Esophagus (tissue), 2 donors: ENCODE data around the gene CDX2. TPM values are rescaled to one million over a fixed set of nuclear protein-coding genes. Genes with fewer than 3 reads are reported as not detected.

Source experiments
- H3K27ac ChIP-seq, 2 donors: one replicate each; pipeline ENCODE4 v1.5.1; 2013; ENCODE audit warnings: low read depth in 2 of 2, mild to moderate bottlenecking in 2 of 2, inconsistent platforms in 1 of 2, low read length in 1 of 2, moderate library complexity in 1 of 2
- H3K27me3 ChIP-seq, 2 donors: one replicate each; pipeline ENCODE4 v1.6.1; 2013; ENCODE audit warnings: low read length in 2 of 2, control low read depth in 1 of 2, mild to moderate bottlenecking in 1 of 2; ENCODE audit not compliant: insufficient read depth in 2 of 2, control insufficient read depth in 1 of 2
- H3K36me3 ChIP-seq, 2 donors: one replicate each; pipeline ENCODE4 v1.6.1; 2013; ENCODE audit warnings: low read length in 1 of 2; ENCODE audit not compliant: control insufficient read depth in 2 of 2, insufficient read depth in 2 of 2
- H3K4me1 ChIP-seq, 2 donors: one replicate each; pipeline ENCODE4 v1.6.1; 2013; ENCODE audit warnings: low read length in 1 of 2; ENCODE audit not compliant: control insufficient read depth in 2 of 2, insufficient read depth in 2 of 2
- H3K4me3 ChIP-seq, 2 donors: one replicate each; pipeline ENCODE4 v1.5.1; 2013; ENCODE audit warnings: low read length in 2 of 2, mild to moderate bottlenecking in 2 of 2, low read depth in 1 of 2, moderate library complexity in 1 of 2
- H3K9me3 ChIP-seq, 2 donors: one replicate each; pipeline ENCODE4 v1.6.1; 2013; ENCODE audit warnings: mild to moderate bottlenecking in 2 of 2, low read depth in 1 of 2, low read length in 1 of 2, moderate library complexity in 1 of 2; ENCODE audit not compliant: control insufficient read depth in 2 of 2, insufficient read depth in 1 of 2
- WGBS, 2 donors: extraction: QIAGEN DNeasy Blood & Tissue Kit; methylation state at CpG; one replicate each; pipeline ENCODE4 v1.1.7; 2013; 5-methylcytosine and 5-hydroxymethylcytosine counted together
- polyA plus RNA-seq, 2 donors: library from polyadenylated mRNA; stranded (reverse); fragments of 200-250 nt; gene quantifications; one replicate each; pipeline ENCODE4 v1.2.3, GENCODE V29; 2013
- donor health status: healthy with polysubstance abuse.
- donor health status: Bipolar disorder and iron deficiency.

Gene CDX2
- polyA plus RNA-seq, 2 donors = 0.01 to 0.06 TPM

- Histone ChIP-seq H3K27ac (no peak overlapping the region), H3K9me3 (no peaks in the 10 kb centered on the region), H3K4me3 (no peak overlapping the region), H3K27me3 (peaks cover 7 to 26% of the 10 kb centered on the region in 2 donors), H3K36me3 (no peaks in the 10 kb centered on the region), H3K4me1 (peaks cover 6 to 7% of the 10 kb centered on the region in 2 donors)
- 9 to 15% methylated on average over 25 of the region's 25 CpGs for WGBS, 2 donors
These were observed 7.7 kb downstream of the CDX2 start for GRCh38 chr13:27961227-27962085.

GRCh38 chr13:27960362-27961226 lies 8.5 kb downstream of the CDX2 start:
- Histone ChIP-seq H3K27ac (no peak overlapping the region), H3K9me3 (peaks cover 0 to 3% of the 10 kb centered on the region in 2 donors), H3K36me3 (no peaks in the 10 kb centered on the region), H3K4me3 (peak overlapping the region; percentile 6 to 20), H3K27me3 (peaks cover 9 to 17% of the 10 kb centered on the region in 2 donors), H3K4me1 (peaks cover 6 to 7% of the 10 kb centered on the region in 2 donors)
- WGBS, 2 donors = 1% methylated on average over 73 of the region's 73 CpGs

- 13% methylated on average over 14 of the region's 14 CpGs for WGBS, 2 donors
- Histone ChIP-seq H3K4me3 (no peak overlapping the region), H3K27me3 (peaks cover 10 to 11% of the 10 kb centered on the region in 2 donors), H3K4me1 (peaks cover 6 to 7% of the 10 kb centered on the region in 2 donors), H3K9me3 (peaks cover 0 to 3% of the 10 kb centered on the region in 2 donors), H3K27ac (no peak overlapping the region), H3K36me3 (no peaks in the 10 kb centered on the region)
These were observed 9.1 kb downstream of the CDX2 start for GRCh38 chr13:27959976-27960361.

DNA sequence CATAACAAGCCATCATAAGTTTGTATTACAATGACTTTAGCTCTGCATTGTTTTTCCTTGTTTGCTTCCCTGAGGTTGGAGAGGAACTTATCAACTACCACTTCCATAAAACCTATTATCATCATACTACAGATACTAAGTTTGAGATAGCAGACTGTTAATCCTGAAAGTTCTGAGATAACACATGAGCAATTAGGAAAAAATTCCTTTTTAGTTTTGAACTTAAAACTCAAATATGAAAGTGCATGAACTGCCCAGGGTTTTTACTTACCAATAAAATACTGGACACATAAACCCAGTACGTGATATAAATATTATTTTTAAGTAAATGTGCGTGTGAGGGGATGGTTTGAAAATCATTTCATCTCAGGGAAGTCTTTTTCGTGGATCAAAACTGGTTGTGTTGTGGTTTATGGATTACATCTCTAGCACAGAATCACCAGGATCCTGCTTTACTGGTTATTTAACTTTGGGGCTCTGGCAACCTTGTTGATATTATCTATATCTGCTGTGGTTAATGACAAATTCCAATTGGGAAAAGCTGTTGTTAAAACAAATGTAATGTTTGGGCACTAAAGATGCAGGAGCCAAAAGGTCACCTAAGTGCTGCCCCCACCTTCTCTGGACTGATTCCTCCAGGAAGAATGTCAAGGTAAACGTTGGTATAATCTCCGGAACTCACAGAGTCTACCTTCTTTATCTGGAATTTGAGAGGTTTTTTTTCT lies 12.4 kb downstream of the CDX2 start:
- 14 to 23% methylated on average over 5 of the region's 5 CpGs for WGBS, 2 donors
- peaks cover 0 to 3% of the 10 kb centered on the region in 2 donors for H3K9me3 ChIP-seq
- peaks cover 10 to 19% of the 10 kb centered on the region in 2 donors for H3K27me3 ChIP-seq
- H3K4me1 ChIP-seq = peaks cover 10 to 14% of the 10 kb centered on the region in 2 donors
- no peak overlapping the region for H3K27ac ChIP-seq
- no peaks in the 10 kb centered on the region for H3K36me3 ChIP-seq
- no peak overlapping the region for H3K4me3 ChIP-seq

- Histone ChIP-seq H3K4me1 (peaks cover 4 to 7% of the 10 kb centered on the region in 2 donors), H3K27me3 (peaks cover 6 to 15% of the 10 kb centered on the region in 2 donors), H3K4me3 (no peak overlapping the region), H3K36me3 (no peaks in the 10 kb centered on the region), H3K27ac (no peak overlapping the region), H3K9me3 (peaks cover 0 to 3% of the 10 kb centered on the region in 2 donors)
- 47 to 55% methylated on average over 11 of the region's 11 CpGs for WGBS, 2 donors
These were observed 14.0 kb downstream of the CDX2 start for GRCh38 chr13:27955014-27955591.

DNA sequence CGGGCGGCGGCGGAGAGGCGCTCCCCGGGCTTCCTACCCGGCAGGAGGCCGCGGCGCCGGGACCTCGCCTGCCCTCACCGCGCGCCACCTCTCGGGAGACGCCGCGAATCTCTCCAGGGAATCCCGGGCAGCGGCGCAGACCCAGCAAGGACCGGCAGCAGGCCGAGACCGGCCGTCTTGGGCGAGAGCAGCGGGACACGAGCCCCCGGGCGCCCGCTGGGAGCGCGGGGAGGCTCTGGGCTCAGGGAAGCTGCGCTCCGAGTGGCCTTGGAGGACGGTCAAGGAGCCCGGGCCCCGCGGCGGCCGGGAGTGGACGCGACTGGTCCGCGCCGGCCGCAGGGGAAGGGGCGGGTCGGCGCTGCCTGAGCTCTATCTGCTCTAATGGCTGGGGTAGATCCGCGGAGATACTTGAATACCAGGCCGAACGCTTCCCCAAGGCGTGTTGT lies 14.7 kb downstream of the CDX2 start:
- WGBS, 2 donors = 6% methylated on average over 54 to 56 of the region's 56 CpGs
- Histone ChIP-seq H3K4me1 (peaks cover 3 to 7% of the 10 kb centered on the region in 2 donors), H3K36me3 (no peaks in the 10 kb centered on the region), H3K4me3 (peak overlapping the region; percentile 16 to 45), H3K9me3 (peaks cover 0 to 3% of the 10 kb centered on the region in 2 donors), H3K27me3 (peaks cover 6 to 15% of the 10 kb centered on the region in 2 donors), H3K27ac (no peak overlapping the region)

DNA sequence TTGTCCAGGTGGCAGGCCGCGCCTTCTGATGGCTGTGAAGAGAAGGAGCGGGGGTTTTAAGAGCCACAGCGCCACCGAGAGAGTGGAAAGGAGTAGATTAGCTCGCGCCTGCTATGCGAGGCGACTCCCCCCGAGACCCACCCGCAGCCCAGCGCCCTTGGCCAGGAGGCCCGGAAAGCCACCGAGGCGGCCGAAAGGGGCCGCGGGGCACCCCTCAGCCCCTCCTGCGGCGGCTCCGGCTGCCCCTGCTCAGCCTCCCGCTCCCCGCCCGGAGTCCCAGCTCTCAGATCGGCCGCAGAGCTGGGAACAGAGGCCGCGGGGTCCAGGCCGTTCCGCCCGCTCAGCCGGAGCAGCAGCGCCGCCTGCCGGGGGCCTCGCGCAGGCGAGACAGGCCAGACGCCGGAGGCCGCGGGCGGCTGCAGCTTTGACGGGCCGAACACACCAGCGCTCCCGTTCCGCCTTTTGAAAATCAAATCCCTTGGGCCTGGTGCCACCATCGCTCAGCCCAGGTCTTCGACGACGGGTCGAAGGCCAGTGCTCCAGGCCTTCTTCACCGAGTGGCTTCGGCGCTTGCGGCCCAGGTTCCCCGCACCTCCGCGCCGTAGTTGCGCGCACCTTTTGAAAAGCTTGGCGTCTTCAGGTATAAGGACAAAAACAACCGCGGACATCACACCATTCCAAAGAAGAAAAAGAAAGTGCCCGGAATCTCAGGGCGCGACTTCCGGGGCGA lies 15.3 kb downstream of the CDX2 start:
- Histone ChIP-seq H3K36me3 (no peaks in the 10 kb centered on the region), H3K4me1 (peaks cover 3 to 7% of the 10 kb centered on the region in 2 donors), H3K27ac (no peak overlapping the region), H3K4me3 (peak overlapping the region; percentile 16 to 45), H3K9me3 (peaks cover 0 to 3% of the 10 kb centered on the region in 2 donors), H3K27me3 (peaks cover 6 to 12% of the 10 kb centered on the region in 2 donors)
- 3% methylated on average over 58 to 71 of the region's 71 CpGs for WGBS, 2 donors

DNA sequence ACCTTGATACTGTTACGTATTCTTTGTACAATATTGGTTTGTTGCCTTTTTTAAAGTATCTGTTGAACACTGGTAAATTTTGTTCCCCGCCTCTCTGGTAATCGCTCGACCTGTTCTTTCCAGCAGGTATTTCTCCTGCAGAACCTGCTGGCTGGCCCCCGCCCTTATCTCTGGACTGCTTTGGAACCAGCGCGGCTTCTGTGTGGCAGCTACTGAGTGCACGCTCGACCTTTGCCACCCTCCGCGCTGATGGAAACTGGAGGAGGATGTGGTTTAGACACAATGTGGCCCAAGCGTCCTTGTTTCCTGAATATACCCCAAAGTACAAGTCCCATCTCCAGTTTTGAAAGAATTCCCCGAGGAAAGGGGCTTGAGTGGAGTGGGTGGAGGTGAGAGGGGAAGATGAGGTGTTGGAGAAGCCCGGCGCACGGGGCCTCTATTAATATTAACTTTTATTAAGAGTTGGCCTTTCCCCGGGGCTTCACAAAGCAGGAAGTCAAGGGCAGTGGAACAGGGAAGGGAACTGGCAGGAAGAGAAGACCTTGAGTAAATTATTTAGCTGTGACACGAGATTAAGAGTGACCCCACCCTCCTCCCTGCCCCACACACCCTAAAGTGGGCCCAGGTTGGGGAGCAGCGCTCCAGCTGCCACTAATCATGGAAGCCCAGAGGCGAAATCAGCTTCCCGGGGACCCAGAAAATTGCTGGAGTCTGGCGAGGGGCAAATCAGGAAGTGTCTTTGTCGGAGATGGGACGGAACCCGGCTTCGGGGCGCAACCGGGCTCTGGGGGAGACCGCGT lies 16.0 kb downstream of the CDX2 start:
- peak overlapping the region; percentile 16 to 45 for H3K4me3 ChIP-seq
- H3K4me1 ChIP-seq = peaks cover 3 to 7% of the 10 kb centered on the region in 2 donors
- peaks cover 0 to 3% of the 10 kb centered on the region in 2 donors for H3K9me3 ChIP-seq
- peaks cover 6 to 12% of the 10 kb centered on the region in 2 donors for H3K27me3 ChIP-seq
- WGBS, 2 donors = 13 to 16% methylated on average over 30 of the region's 30 CpGs
- H3K36me3 ChIP-seq = no peaks in the 10 kb centered on the region
- no peak overlapping the region for H3K27ac ChIP-seq
